ENCODE data around the gene BICD1.

The BICD1 gene

GRCh38 chr12:32369202-32369601, 262.6 kb downstream of the BICD1 start:
- CTCF ChIA-PET, result interaction anchor here (0.6 kb wide), 2 partner anchors 192 to 1069 kb away, joined by 3 to 6 read pairs; no protein-coding TSS in a partner anchor
- no peak for TF ChIP-seq CTCF (conservative IDR thresholded peaks at IDR 0.05; ENCODE audit: low read depth)
- no peak for DNase-seq (ENCODE audit: low spot score)
- no peak overlapping the region for H3K27ac ChIP-seq
- POLR2A ChIA-PET (ENCODE audit: low non-redundant PET), result no interaction called here

- TF ChIP-seq CTCF (conservative IDR thresholded peaks at IDR 0.05; ENCODE audit: low read depth), result no peak
- ChIA-PET CTCF (interaction anchor here (0.7 kb wide), 1 partner anchor 293 kb away, joined by 3 read pairs; no protein-coding TSS in a partner anchor), POLR2A (ENCODE audit: low non-redundant PET) (no interaction called here)
Measured at GRCh38 chr12:32377344-32378055, 270.9 kb downstream of the BICD1 start.

GRCh38 chr12:32379213-32379612, 272.6 kb downstream of the BICD1 start:
- DNase-seq (ENCODE audit: low spot score), result no peak
- H3K27ac ChIP-seq, result no peak overlapping the region
- ChIA-PET CTCF (interaction anchor here (0.5 to 1.1 kb wide), 2 partner anchors 14 to 281 kb away, joined by 3 read pairs; no protein-coding TSS in a partner anchor), POLR2A (ENCODE audit: low non-redundant PET) (no interaction called here)
- TF ChIP-seq CTCF (conservative IDR thresholded peaks at IDR 0.05; ENCODE audit: low read depth), result no peak

More at GRCh38 chr12:32377344-32378055, 270.9 kb downstream of the BICD1 start:
- no peak overlapping the region for H3K27ac ChIP-seq
- no peak for DNase-seq (ENCODE audit: low spot score)

GRCh38 chr12:32379667-32380066, 273.0 kb downstream of the BICD1 start:
- POLR2A ChIA-PET (ENCODE audit: low non-redundant PET), result no interaction called here
- DNase-seq (ENCODE audit: low spot score), result no peak
- H3K27ac ChIP-seq, result no peak overlapping the region
- CTCF ChIA-PET, result interaction anchor here (0.5 to 1.1 kb wide), 2 partner anchors 15 to 280 kb away, joined by 3 read pairs; no protein-coding TSS in a partner anchor
- TF ChIP-seq CTCF (conservative IDR thresholded peaks at IDR 0.05; ENCODE audit: low read depth), result no peak

- DNase-seq (ENCODE audit: low spot score), result no peak
Measured at GRCh38 chr12:32382226-32382625, 275.6 kb downstream of the BICD1 start.

More at GRCh38 chr12:32382226-32382625, 275.6 kb downstream of the BICD1 start:
- ChIA-PET CTCF (no interaction called here), POLR2A (ENCODE audit: low non-redundant PET) (no interaction called here)
- H3K27ac ChIP-seq, result no peak overlapping the region
- no peak for TF ChIP-seq CTCF (conservative IDR thresholded peaks at IDR 0.05; ENCODE audit: low read depth)
